HG02588 (cell line): Measurements from ENCODE around the gene BCAN.
"Not testable (repeated sequence)": the region's sequence is repeated elsewhere in the genome, so short reads cannot be mapped to it uniquely, and the experiment has no call there.

Experiments used
- ATAC-seq: cut with Tn5 transposase; IDR thresholded peaks from one replicate; pipeline ENCODE4 v1.9.1; 2021; ENCODE audit warnings: mild to moderate bottlenecking, moderate library complexity; ENCODE audit not compliant: unreplicated experiment

BCAN gene, protein sequence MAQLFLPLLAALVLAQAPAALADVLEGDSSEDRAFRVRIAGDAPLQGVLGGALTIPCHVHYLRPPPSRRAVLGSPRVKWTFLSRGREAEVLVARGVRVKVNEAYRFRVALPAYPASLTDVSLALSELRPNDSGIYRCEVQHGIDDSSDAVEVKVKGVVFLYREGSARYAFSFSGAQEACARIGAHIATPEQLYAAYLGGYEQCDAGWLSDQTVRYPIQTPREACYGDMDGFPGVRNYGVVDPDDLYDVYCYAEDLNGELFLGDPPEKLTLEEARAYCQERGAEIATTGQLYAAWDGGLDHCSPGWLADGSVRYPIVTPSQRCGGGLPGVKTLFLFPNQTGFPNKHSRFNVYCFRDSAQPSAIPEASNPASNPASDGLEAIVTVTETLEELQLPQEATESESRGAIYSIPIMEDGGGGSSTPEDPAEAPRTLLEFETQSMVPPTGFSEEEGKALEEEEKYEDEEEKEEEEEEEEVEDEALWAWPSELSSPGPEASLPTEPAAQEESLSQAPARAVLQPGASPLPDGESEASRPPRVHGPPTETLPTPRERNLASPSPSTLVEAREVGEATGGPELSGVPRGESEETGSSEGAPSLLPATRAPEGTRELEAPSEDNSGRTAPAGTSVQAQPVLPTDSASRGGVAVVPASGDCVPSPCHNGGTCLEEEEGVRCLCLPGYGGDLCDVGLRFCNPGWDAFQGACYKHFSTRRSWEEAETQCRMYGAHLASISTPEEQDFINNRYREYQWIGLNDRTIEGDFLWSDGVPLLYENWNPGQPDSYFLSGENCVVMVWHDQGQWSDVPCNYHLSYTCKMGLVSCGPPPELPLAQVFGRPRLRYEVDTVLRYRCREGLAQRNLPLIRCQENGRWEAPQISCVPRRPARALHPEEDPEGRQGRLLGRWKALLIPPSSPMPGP

DNA sequence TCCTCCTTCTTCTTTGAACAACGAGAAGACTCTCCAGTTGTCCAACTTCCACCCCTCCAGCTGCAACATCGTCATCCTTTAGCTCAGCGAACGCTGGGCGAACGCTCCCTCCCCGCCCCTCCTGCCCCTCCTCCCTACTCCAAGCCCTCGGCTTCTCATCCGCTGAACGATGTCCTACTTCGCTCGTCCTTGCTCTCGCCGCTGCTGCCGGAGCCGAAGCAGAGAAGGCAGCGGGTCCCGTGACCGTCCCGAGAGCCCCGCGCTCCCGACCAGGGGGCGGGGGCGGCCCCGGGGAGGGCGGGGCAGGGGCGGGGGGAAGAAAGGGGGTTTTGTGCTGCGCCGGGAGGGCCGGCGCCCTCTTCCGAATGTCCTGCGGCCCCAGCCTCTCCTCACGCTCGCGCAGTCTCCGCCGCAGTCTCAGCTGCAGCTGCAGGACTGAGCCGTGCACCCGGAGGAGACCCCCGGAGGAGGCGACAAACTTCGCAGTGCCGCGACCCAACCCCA lies at the start of gene BCAN:
TSS of gene BCAN (plus strand) at position 357 of the 504 bp plus-strand sequence. CDS start 3,938 bp downstream, outside the sequence.
- no peak for ATAC-seq

DNA sequence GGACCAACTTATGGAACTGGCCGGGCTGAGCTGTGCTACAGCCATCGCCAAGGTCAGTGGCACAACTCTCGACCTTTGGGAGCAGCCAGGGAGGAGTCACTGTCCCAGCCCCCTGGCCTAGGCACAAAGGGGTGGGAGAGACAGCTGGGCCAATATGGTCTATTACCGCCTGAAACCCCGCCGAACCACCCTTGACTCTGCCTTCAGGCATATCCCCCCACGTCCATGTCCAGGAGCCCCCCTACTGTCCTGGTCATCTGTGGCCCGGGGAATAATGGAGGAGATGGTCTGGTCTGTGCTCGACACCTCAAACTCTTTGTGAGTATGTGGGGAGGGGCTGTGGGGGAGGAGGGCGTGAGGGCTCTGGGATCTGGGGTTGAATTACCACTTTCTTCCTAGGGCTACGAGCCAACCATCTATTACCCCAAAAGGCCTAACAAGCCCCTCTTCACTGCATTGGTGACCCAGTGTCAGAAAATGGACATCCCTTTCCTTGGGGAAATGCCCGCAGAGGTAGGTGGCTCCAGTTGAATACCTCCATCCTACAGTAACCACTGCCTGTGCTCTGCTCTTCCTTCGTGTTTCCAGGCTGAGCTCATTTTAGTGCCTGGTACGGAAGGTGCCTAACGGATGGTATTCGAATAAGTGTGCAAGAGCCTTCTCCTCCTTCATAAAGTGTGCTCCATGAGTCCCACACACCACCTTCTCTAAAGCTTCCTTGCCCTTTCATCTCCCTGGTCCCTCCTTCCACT lies 49.6 kb upstream of the BCAN start:
- no peak for ATAC-seq

DNA sequence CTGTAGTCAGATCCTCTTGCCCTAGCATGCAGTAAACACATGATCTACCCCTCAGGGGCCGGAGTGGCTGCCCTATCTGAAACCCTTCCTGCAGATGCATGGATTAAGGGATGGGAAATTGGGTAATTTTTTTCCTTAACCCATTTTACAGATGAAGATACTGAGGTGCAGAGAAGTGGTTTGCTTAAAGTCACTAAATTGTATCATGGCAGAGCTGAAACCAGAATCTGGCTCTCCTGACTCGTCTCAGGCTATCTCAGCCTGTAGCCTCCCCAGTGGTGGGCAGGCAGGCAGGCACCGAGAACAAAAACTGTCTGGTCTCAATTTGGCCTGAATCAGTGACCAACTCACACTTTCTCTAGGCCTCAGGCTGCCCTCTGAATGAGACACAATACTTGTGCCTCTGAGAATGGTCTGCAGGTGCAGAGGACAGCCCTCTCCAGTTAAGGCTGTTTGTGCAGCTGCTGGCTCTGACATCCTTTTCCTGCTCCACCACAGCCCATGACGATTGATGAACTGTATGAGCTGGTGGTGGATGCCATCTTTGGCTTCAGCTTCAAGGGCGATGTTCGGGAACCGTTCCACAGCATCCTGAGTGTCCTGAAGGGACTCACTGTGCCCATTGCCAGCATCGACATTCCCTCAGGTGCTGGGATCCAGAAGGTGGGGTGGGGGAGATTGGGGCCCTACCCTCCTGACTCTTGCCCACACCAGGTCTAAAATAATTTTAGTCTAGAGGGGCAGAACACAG lies 48.8 kb upstream of the BCAN start:
- ATAC-seq = no peak

DNA sequence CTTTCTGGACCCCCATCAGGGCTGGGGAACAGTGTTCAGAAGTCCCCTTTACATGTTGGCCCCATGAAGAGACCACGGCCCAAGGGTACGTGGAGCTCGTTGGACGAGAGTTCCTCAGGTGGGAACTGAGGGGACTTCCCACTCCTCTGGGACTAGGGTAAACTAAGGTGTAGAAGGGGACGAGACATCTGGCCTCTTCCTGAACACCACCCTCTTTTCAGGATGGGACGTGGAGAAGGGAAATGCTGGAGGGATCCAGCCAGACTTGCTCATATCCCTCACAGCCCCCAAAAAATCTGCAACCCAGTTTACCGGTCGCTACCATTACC lies 48.3 kb upstream of the BCAN start:
- ATAC-seq = no peak

DNA sequence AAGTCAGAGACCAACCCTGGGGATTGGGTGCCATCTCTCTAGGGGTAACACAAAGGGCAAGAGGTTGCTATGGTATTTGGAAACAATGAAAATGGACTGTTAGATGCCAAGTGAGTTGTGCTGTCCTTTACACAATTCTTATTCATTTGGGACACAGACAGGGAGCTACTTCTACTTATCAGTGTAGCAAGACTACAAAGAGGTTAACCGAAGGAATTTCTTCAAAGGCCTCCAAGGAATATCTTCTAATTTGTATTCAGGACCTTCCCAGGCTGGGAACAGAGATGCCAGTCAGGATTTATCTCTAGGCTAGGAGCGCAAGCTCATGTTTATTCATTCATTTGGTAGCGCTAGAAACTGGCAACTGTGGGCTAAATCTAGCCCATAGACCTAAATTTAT lies 47.7 kb upstream of the BCAN start:
- ATAC-seq = no peak

DNA sequence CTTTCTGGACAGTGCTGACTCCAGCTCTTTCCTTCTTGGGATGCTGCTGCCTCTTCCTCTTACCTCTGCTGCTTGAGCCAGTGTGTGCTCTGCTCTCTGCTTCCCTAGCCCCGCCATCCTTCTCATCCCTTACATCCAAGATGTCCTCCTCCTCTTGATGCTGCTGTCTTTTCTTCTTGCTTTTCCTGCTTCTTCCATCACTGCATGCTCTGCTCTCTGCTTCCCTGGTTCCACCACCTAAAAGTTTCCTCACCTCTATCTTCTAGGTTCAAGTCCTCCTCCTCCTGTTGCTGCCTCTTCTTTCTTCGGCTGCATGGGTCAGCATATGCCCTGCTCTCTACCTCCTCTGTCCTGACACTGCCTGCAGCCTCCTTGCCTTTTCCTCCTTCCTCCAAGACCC lies 46.9 kb upstream of the BCAN start:
- ATAC-seq = no peak

DNA sequence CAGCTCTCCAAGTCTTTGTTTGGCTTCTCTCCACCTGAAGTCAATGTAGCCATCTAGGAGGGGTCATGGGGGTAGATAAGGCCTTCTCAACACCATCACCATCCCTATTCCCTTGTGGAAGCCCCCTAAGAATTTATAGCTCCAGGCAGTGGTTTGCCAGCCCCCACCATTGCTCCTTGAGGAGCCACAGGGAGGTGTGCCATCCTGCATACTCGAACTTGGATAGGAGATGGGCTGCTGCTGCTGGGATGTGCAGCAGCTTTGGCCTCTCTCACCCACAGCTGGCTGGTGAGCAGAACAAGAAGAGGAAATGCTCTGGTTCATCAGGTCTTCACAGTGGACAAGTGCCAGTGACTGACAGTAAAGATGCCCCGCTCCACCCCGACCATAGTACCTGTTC lies 45.5 kb upstream of the BCAN start:
- no peak for ATAC-seq

DNA sequence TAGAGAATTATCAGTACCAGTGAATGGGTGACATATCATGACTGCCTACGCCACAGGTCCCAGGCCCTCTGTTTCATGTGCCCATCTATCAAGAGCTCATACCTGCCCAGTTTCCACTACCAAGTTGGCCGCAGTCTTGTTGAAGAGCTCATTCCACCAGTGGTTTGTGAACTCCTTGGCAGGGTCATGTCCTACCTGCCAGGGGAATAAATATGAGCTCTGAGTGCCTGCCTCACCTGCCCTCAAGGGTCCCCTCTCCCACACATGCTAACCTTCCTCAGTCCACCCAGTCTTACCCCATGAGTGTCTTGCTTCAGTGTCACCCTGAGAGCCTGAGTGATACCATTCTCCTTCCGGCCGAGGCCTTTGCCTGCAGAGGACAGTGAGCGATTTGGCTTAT lies 43.8 kb upstream of the BCAN start:
- ATAC-seq = no peak

DNA sequence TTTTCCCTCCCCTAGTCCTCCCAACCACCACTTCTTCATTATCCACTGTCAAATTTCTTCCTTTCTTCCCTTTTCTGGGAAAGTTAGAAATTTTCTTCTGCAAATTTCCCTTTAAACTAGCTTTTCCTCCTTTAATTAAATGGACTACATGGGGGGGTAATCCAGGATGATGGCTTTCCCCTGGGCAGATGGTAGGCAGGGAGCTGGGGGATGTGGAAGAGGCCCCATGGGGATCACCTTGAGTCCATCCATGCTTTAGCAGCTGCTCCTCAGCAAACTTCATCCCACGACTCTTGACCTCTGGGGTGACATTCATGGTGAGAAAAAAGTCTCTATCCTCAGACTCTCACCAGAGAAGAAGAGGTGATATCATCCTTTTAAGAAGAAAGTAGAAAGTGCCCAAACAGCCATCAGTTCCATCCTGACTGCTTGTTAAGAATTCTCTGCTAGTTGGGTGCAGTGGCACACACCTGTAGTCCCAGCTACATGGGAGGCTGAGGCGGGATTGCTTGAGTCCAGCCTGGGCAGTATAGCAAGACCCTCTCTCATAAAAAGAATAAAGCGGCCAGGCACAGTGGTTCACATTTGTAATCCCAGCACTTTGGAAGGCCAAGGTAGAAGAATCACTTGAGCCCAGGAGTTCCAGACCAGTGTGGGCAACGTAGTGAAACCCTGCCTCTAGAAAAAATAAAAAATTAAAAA lies 43.0 kb upstream of the BCAN start:
- ATAC-seq = no peak

DNA sequence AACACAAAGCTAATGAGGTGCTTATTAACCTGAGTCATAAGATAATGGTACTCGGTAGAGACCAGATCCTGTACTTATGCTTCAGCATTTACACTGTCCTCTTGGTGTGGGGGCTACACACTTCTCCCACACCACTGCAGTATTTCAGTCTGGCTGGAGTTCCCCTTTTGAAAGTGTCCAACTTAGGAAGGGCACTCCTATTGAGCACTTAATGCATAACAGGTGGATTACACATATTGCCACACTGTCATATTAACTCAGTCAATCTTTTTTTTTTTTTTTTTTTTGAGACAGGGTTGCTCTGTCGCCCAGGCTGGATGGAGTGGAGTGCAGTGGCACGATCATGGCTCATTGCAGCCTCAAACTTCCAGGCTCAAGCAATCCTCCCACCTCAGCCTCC lies 42.1 kb upstream of the BCAN start:
- no peak for ATAC-seq

DNA sequence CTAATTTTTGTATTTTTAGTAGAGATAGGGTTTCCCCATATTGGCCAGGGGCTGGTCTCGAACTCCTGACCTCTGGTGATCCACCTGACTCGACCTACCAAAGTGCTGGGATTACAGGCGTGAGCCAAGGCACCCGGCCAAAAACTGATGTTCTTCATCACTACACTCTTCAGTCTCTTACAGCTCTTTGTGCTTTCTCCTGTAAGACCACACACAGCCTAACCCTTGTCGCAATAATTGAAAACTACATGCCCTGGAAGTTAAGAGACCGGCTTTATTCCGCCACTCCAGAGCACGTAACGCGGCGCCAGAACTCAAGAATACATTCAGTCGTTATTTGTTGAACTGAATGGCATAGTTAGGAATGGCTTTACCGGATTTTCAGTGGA lies 41.2 kb upstream of the BCAN start:
- ATAC-seq = no peak

DNA sequence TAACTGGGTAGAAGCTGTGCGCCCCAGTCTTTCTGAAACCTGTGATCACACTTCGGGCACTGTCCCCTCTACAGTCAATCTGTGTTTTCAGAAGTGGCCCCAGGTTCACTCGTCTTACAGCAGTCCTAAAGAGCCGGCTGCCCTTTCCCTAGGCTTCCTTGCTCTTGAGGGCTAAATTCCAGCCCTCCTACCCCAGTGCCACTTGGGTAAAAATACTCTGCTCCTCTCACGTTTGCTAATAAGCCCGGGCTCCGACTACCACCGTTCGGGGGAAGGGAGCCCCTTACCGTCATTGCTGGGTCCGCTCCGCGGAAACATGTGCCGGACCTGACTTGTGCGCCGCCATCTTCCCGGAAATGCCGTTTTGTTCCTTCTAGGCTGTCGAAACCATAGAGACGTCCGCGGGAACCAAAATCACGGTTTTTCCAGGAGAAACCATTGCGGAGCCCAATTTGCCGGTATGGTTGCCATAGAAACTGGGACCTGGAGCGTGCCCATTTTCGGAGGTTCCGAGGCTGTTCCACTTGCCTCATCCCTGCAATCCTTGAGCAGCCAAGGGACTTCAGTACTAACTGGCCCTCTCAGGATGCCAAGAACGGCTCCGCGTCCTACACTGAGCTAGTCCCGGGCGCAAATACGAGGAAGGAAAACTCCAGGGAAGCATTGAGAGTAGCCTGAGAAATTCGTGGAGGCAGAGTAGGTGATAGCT lies 40.6 kb upstream of the BCAN start, which contains the start of gene GPATCH4:
TSS of gene GPATCH4 (minus strand) at position 358 of the 709 bp plus-strand sequence.
- no peak for ATAC-seq

DNA sequence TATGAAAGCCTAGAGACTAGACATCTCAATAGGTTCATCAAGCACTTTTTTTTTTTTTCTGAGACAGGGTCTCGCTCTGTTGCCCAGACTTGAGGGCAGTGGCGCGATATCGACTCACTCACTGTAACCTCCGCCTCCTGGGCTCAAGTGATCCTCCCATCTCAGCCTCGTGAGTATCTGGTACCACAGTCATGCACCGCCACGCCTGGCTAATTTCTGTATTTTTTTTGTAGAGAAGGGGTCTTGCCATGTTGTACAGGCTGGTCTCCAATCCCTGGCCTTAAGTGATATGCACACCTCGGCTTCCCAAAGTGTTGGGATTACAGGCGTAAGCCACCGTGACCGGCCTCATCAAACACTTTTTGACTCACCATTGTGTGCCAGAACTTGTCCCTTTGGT lies 40.0 kb upstream of the BCAN start:
- no peak for ATAC-seq

DNA sequence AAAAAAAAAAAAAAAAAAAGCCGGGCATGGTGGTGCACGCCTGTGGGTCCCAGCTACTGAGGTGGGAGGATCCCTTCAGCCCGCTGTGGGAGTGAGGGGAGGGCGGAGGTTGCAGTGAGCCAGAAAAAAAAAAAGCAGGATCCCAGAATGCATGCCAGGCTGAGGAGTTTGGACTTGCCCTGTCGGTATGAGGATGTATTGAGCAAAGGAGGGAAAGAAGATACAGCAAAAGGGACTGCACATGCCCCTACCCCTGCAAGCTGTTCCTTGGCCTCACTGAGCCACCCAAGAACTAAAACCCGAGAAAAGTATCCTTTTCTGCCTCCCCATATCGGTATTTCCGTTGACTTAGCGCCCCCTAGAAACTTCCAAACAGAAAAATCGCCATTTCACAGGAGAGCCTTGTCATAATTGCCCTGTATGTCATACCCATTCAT lies 39.3 kb upstream of the BCAN start:
- no peak for ATAC-seq

DNA sequence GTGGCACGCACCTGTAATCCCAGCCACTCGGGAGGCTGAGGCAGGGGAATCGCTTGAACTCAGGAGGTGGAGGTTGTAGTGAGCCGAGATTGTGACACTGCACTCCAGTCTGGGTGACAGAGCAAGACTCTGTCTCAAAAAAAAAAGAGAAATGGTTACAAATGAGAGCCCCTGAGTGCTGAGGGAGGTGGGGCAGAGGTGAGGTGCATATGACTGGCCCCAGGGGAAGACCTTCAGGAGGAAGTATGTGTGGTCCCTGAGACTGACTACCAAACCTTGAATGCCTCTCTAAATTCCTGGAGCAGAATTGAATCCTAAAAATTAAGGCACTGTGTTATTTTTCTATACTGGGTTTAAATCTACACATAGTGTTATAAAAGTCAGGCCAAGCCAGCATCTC lies 34.6 kb upstream of the BCAN start:
- ATAC-seq = not testable (repeated sequence)

DNA sequence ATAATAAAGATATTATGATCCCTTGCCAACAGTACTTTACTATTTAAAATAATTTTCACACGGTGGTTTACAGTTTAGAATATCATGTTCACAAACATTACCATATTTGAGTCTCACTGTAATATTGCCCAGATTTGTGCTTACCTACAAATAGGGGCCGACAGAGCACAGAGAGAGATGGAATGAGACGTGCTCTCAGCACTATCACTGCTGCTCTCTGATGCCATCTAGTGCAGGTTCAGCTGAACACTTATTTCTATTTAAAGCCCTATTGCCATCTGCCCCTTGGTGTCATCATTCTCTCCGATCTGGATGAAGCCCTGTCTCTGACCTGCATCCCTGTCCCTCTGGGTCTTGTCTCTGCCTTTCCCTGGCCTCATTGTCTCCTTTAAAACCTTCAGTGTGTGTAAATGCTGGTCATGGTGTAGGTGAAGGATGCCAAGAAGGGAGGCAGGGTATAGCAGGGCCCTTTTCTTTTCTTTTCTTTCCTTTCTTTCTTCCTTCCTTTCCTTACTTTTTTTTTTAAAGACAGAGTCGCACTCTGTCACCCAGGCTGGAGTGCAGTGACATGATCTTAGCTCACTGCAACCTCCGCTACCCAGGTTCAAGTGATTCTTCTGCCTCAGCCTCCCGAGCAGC lies 33.8 kb upstream of the BCAN start:
- ATAC-seq = no peak

DNA sequence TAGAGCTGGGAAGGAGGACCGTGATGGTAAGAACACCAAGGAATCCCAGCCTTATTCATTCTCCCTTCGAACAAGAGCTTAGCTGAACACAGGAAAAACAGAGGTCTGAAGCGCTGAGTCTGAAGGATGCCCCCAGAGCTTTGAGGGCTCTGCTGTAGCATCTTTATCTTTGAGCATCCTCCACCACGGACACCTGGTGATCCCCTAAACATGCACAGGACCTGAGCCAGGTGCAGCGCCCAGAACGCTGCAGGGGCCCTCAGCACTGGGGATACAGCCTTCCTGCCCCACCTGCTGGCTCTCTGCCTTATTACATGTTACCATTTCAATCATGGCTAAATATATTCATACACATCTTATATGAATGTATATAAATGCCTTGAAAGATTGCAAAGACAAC lies 32.9 kb upstream of the BCAN start:
- no peak for ATAC-seq

DNA sequence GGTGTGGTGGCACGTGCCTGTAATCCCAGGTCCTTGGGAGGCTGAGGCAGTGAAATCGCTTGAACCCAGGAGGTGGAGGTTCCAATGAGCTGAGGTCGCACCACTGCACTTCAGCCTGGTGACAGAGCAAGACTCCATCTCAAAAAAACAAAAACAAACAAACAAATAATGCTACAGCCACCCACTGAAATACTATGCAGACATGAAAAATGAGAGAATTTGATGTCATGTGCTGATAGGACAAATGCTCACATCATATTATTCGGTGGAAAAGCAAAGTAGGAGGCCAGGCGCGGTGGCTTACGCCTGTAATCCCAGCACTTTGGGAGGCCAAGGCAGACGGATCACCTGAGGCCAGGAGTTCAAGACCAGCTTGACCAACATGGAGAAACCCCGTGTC lies 31.8 kb upstream of the BCAN start:
- not testable (repeated sequence) for ATAC-seq

DNA sequence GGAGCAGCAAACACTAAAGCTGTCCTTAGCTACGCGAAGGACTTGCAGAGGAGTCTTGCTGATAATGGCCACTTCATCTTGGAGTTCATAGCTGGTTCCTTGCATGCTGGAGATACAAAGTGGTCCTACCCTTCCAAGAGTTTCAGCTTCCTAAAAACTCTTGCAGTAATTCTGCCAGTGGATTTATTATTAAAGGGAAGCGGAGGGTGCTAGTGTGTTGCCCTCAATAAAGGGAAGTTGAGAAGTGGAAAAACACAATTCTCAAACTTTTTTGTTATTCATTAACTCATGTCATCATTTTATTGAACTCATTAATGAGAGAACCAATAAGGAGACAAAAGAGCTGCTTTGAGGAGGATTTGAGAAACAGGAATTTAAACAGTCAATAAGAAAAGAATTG lies 29.3 kb upstream of the BCAN start:
- no peak for ATAC-seq
